ENCODE data around the gene CHMP4A.
"Not testable (repeated sequence)": the region's sequence is repeated elsewhere in the genome, so short reads cannot be mapped to it uniquely, and the experiment has no call there.

The CHMP4A gene

DNA sequence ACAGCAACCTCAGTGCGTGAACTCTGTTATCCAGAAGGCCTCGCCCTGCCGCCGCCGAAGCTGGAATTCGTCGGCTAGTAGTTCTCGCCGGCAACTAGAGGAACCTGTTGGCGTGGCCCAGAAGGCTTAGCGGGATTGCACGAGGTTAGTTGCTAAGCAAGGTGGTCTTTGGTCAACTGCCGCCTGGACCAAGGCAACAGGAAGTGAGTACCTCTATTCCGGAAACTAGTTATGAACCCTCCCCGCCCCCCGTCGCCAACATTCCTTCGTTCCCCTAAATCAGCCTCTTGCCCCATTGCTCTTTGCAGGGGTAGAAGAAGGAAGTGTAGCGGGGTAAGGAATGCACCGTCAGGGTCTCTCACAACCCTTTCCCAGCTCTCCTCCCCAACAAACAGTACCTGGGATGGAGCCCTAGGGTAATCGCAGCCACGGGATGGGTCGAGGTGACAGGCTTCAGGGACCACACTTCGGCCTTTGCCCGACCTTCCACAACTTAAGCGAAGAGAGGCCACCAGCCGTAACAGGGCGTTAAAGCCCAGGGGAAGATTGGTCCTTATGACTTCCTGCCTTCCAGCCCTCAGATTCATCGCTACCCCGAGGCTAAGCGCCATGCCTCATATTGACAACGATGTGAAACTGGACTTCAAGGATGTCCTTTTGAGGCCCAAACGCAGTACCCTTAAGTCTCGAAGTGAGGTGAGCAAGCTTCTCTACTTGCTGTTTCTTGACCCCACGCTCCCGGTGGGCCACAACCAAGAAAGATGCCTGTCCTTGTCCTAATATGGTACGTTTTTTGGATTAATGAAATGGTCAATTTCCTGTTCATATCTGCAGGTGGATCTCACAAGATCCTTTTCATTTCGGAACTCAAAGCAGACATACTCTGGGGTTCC is 19.6 kb upstream of the CHMP4A start, which contains the start of gene GMPR2:
TSS of gene GMPR2 (plus strand) at position 285 of the 893 bp plus-strand sequence. CDS start at position 610, 325 bp downstream.
- peak in 1 of 2 donors; percentile 17 for DNase-seq (ENCODE audit: low read depth in 2 of 2)
- peak within 1 kb of the TSS; percentile 80 to 85 for H3K4me3 ChIP-seq (replicated peaks in 1 of 2; ENCODE audit: low read depth in 2 of 2, low read length in 2 of 2)
- TF ChIP-seq, protein P1, sequence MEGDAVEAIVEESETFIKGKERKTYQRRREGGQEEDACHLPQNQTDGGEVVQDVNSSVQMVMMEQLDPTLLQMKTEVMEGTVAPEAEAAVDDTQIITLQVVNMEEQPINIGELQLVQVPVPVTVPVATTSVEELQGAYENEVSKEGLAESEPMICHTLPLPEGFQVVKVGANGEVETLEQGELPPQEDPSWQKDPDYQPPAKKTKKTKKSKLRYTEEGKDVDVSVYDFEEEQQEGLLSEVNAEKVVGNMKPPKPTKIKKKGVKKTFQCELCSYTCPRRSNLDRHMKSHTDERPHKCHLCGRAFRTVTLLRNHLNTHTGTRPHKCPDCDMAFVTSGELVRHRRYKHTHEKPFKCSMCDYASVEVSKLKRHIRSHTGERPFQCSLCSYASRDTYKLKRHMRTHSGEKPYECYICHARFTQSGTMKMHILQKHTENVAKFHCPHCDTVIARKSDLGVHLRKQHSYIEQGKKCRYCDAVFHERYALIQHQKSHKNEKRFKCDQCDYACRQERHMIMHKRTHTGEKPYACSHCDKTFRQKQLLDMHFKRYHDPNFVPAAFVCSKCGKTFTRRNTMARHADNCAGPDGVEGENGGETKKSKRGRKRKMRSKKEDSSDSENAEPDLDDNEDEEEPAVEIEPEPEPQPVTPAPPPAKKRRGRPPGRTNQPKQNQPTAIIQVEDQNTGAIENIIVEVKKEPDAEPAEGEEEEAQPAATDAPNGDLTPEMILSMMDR (IDR thresholded peaks at IDR 0.05; ENCODE audit: low read depth, low read length) = no peak

DNA sequence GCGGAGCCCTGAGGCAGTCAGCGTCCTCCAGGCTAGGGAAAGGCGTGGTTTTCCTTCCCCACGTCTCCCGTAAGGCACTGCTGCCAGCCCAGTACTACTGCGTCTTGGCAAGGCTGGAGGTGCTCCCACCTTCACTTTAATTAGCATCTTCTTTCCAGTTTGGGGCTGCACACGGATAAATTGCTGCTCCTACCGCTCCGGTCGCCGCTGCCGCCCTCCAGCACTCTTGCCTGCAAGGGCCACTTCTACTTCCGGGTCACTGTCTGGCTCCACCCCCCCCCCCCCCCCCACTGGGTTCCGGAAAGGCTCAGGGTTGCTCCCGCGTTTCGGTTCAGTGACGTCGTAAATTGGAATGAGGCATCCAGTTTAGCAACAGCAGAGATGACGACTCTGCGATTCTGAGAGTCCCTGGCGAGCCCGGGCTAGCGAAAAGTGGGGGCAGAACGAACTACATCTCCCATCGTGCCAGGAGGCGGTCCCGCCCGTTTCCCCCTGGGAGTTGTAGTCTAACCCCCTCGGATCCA is 18.9 kb upstream of the CHMP4A start, which contains the start of gene NEDD8:
TSS of gene NEDD8 (minus strand) at position 247 of the 524 bp plus-strand sequence. CDS start at position 147, 100 bp downstream.
- DNase-seq (ENCODE audit: low read depth in 2 of 2) = peak; percentile 97 to 99
- peak within 1 kb of the TSS; percentile 80 to 85 for H3K4me3 ChIP-seq (replicated peaks in 1 of 2; ENCODE audit: low read depth in 2 of 2, low read length in 2 of 2)
- TF ChIP-seq, protein P1 (IDR thresholded peaks at IDR 0.05; ENCODE audit: low read depth, low read length) = no peak

DNA sequence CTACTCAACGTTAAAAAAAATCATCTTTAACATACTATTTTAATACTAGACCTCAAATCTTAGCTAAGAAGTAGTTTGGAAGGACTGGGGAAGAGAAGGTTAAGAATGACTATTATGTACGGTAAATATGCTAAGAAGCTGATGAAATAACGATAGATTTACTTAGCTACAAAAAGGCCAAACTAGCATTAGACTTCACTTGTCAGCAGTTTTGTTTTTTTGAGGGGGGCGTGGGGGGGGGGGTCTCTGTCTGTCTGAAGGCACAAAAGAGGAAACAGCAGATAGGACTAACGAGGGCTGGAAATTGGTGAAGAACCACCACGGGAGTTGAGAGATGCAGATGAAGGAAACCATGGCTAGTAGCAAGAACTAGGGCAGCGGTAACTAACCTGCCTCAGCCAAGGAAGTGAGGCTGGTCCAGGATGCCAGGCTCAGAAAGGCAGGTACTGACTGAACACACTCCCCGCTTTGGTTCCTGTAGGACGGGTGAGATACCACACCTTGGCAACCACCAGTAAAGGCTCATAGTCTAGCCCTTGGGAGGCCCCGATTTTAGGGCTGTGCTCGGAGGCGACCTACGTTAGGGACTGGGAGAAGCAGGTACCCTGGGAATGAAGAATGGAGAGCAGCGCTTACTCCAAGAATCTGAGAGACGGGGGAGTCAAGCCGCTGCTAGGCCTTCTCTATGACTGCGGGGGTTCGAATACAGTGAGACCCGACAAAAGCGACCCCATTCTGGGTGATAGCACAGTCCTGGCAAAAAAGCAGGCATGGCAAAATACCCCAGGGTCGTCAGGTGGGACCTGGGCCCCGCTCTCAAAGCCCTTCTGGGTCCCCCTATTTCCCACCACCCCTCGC is 18.2 kb upstream of the CHMP4A start:
- TF ChIP-seq, protein P1 (IDR thresholded peaks at IDR 0.05; ENCODE audit: low read depth, low read length) = no peak
- DNase-seq (ENCODE audit: low read depth in 2 of 2) = no peak
- peak overlapping the region; percentile 80 to 85 for H3K4me3 ChIP-seq (replicated peaks in 1 of 2; ENCODE audit: low read depth in 2 of 2, low read length in 2 of 2)

DNA sequence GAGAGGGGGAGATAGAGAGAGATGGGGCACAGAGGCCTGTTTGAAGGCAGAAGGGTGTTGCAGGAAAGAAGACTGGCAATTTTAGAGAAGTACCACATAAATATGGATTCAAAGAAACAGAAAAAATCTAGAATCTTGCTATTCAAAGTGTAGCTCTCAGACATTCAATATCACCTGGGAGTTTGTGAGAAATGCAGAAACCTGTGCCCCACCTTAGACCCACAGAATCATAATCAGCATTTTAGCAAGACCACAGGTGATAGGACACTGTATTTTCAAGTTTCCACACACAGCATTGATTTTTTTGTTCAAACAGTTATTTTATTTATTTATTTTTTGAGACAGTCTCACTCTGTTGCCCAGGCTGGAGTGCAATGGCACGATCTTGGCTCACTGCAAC is 15.6 kb upstream of the CHMP4A start:
- no peak overlapping the region for H3K4me3 ChIP-seq (replicated peaks in 1 of 2; ENCODE audit: low read depth in 2 of 2, low read length in 2 of 2)
- TF ChIP-seq, protein P1 (IDR thresholded peaks at IDR 0.05; ENCODE audit: low read depth, low read length) = no peak
- DNase-seq (ENCODE audit: low read depth in 2 of 2) = no peak

DNA sequence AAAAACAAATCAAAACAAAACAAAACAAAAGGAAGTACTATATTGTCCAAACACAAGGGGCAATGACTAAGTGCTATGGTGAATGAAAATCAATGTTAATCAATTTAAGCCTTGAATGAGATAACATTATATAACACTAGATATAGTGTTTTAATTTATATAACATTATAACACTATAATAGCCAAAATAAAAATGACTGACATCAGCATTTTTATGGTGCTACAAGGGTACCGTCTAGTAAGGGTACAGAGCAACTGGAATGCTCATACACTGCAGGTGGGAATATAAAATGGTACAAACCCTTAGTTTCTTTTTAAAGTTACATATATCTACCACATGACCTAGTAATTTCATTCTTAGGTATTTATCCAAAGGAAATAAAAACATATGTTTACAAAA is 13.2 kb upstream of the CHMP4A start:
- TF ChIP-seq, protein P1 (IDR thresholded peaks at IDR 0.05; ENCODE audit: low read depth, low read length) = no peak
- no peak overlapping the region for H3K4me3 ChIP-seq (replicated peaks in 1 of 2; ENCODE audit: low read depth in 2 of 2, low read length in 2 of 2)
- DNase-seq (ENCODE audit: low read depth in 2 of 2) = no peak

DNA sequence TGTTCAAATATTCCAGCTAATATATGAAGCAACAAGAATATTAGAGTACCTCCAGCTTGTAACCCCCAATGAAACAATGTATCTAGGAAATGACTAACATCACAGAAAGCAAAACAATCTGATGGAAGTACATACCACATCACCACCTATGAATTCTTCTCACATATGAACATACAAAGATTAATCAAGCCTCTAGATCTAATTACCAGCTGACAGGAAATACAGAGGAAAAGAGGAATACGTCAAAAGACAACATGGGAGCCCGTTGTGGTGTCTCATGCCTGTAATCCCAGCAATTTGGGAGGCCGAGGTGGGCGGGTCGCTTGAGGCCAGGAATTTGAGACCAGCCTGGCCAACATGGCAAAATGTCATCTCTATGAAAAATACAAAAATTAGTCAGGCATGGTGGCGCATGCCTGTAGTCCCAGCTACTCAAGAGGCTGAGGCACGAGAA is 11.4 kb upstream of the CHMP4A start:
- H3K4me3 ChIP-seq (replicated peaks in 1 of 2; ENCODE audit: low read depth in 2 of 2, low read length in 2 of 2) = no peak overlapping the region
- TF ChIP-seq, protein P1 (IDR thresholded peaks at IDR 0.05; ENCODE audit: low read depth, low read length) = no peak
- peak; percentile 87 to 96 for DNase-seq (ENCODE audit: low read depth in 2 of 2)

DNA sequence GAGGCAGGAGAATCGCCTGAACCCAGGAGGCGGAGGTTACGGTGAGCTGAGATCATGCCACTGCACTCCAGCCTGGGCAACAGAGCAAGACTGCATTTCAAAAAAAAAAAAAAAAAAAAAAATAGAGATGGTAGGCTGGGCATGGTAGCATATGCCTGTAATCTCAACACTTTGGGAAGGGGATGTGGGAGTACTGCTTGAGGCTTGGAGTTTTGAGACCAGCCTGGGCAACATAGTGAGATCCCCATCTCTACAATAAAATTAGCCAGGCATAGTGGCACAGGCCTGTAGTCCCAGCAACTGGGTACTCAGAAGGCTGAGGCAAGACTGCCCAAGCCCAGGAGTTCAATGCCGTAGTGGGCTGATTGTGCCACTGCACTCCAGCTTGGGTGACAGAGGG is 9.7 kb upstream of the CHMP4A start:
- H3K4me3 ChIP-seq (replicated peaks in 1 of 2; ENCODE audit: low read depth in 2 of 2, low read length in 2 of 2); DNase-seq (ENCODE audit: low read depth in 2 of 2): not testable (repeated sequence)
